HG02571 (cell line): ENCODE results near the gene FAM229B.

Experiments
- ATAC-seq: cut with Tn5 transposase; IDR thresholded peaks from one replicate; pipeline ENCODE4 v1.9.1; 2021; ENCODE audit warnings: mild to moderate bottlenecking, moderate library complexity; ENCODE audit not compliant: unreplicated experiment

The FAM229B gene

DNA sequence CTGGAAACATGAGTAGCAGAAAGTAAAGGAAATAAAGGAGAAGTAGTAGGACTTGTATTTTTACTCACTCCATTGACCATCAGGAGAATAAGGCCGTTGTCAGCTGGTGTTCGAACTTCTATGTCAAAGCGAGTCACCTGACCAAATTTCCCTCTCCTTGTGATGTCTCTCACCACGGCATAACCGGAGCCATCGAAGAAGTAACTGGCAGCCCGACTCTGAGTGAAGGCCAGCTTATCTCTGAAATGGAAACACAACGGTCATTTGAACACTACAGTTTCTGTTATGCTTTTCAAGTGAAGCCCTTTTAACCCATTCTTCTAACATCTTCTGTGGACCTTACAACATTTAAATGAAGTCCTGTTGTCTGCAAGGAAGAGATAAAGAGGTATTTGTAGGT, 51.7 kb downstream of the FAM229B start:
- ATAC-seq: no peak

DNA sequence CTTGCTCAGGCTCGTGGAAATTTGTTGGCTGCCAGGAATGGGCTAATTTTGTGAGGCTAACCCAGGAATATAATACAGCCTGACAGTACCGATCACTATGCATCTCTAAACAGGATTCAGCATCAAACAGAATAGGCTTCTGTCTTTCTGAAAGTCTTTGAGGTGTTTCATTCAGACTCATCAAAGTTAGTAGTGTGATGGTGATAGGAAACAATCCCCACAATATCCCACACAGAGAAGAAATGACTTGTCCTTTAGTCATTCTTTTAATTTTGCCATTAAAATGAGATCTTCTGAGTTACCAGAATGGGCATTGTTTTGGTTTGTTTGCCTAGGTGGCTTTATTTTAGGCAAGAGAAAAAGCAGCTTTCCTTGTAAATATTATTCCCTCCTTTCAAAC, 54.3 kb downstream of the FAM229B start:
- no peak for ATAC-seq

DNA sequence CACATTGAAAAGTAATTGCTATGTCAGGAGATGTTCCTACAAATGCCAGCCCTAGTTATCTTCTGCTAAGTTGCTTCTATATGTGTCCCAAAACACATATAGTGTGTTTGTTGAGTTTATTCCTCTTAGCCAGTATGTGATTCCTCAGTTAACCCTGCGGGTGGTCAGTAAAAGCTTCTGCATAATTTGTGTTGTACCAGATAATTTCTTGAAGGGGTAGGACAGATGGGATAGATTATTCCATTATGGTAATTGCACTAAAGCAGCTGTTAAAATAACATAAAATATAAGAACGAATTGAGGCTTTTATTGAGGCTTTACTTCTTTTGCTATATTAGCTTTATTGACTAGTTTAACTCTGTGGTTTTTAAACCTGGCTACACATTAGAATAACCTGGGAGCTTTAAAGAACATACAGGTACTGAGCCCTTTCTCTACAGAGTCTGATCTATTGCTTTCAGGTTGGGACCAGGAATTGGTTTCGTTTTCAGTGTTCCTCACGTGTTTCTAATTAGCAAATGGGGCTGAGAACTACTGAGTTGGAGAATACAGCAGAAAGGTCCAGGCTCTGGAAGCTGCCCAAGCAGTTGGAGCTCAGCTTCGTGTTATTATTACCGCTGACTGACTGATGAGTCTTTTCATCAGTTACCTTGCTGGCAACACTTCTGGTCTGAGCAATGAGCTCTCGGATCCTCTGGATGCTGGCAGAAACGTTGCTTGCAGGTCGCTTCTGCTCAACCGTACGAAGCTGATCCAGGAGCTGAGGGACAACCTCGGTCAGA, 56.9 kb downstream of the FAM229B start:
- ATAC-seq: no peak

DNA sequence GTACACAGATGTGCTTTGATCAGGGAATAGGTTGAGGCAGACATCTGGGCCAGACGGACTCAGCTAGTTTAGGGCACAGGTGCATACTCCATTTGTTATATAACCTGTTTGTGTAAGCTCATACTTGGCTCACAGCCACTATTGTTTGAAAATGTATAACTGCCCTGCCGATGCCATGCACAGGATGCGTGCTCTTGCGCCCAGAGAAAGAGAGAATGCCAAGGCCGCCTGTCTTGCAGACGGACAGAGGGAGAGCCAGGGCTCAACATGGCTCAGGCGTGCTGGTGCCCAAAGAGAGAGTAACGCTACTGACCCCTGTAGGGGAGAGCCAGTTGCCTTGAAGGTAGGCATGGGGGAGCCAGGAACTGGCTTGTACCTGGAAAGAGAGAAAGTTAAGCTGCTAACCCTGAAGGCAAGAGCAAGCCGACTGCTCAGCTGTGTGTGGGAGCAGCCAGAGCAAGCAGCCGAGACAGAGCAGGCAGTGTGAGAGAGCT, 57.7 kb downstream of the FAM229B start:
- ATAC-seq: no peak

DNA sequence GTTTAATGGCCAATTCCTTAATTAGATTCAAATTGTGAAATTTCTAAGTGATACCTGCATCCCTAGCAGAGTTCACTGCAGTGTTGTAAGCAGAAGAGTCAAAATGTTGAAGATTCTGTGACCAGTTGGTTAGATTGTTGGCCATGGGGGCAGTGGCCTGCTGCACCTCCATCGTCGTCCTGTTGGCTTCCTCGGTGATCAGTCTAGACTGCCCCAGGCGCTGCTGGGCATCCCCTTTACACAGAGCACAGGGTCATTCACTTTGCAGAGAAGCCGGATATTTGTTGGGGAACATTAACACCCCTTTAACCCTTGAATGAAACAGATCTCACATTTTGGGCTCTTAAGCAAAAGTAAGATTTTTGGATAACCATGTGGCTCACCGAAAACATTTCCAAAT, 60.7 kb downstream of the FAM229B start:
- ATAC-seq: no peak

DNA sequence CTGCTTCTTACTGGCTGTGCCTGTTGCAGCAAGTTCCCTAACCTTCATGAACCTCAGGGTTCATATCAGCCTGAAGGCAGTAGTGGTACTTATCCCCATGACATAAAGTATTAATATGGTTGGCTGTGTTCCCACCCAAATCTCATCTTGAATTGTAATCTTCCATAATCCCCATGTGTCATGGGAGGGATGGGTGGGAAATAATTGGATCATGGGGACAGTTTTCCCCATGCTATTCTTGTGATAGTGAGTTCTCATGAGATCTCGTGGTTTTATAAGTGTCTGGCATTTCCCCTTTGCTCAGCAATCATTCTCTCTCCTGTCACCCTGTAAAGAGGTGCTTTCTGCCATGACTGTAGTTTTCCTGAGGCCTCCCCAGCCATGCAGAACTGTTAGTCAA, 61.8 kb downstream of the FAM229B start:
- ATAC-seq: no peak

DNA sequence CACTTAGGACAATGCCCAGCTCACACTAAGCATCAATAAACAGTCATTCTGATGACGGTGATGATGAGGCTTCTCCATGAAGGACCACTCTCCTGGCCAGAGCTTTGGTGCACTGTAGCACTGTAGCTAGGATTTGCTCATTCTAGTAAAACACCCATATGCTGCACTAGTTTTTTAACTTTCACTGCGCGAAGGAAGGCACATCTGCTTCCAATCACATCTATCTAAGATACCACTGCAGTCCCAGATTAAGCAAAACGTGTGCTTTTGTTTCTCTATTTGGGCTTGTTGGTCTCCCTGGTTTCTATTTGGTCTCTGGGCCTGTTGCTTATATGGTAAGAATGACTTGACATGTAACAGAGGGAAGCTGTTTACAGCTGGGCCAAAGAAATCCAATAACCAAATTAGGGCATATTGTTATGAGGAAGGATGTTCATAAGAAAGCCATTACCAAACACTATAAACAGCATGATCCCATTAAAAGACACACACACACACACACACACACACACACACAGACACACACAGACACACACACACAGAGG, 62.4 kb downstream of the FAM229B start:
- ATAC-seq: no peak

DNA sequence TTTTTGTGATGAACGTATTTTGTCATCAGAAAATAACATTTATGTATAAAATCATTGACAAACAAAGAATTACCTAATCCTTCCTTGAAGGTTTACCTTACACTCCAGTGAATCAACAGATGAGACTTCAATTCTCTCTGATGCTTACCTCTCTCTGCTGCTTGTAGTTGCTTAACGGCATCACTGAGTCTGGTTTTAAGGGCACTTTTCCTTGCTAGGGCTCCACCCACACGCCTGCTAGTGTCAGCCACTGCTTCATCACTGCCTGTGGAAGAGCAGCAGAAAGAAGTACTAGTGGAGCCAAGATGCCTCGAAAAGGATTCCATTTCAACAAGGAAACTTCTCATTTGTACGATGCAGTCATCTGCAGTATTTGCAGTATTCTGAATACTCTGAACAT, 63.0 kb downstream of the FAM229B start:
- ATAC-seq: no peak
